K562 (cell line): ENCODE results near the gene TMCC2. TPM values are rescaled to one million over a fixed set of nuclear protein-coding genes. Genes with fewer than 3 reads are reported as not detected.
A peak's percentile ranks its signal among the peaks of the same experiment; 100 is the strongest.

Experiments used
- ATAC-seq: fragments of 200-7000 bp; cut with Tn5 transposase; 3 replicates; pipeline ENCODE4 v1.9.1; 2020; ENCODE audit warnings: moderate library complexity
- BruUV-seq: library from RNA; stranded (reverse); fragments of 400-500 nt; replicated peaks from 2 replicates; lab custom pipeline; 2021; lab: Mats Ljungman, UMichigan
- CTCF ChIA-PET: fragments of 300-600 bp; formaldehyde crosslinking; extraction: SDS; loops from one replicate; lab custom pipeline; 2021; ENCODE audit warnings: low intra/inter-chr PET ratio; lab: Yijun Ruan, JAX
- POLR2A ChIA-PET: fragments of 300-600, 350-650 bp; sonication (Branson Sonifier 250); formaldehyde crosslinking; extraction: SDS; loops from one replicate; lab custom pipeline; 2021; ENCODE audit warnings: antibody characterized with exemption, inconsistent platforms; lab: Yijun Ruan, JAX
- DNase-seq, 4 experiments: peaks; one replicate each; pipeline versions ENCODE4 v3.0.0 to v3.0.0-alpha.2; 2011 to 2018; ENCODE audit warnings: low spot score in 3 of 4, mixed read lengths in 3 of 4; ENCODE audit errors: extremely low read depth in 1 of 4
- FAIRE-seq: peaks from 2 replicates; lab custom pipeline; 2011; peaks lifted over from hg19 to GRCh38; lab: Jason Lieb, UNC
- H2AFZ ChIP-seq: 2 replicates; pipeline ENCODE4 v1.6.0; 2011; ENCODE audit warnings: low read depth, low read length, control low read depth, inconsistent platforms
- H3K27ac ChIP-seq: fragments of 200-600 bp; 3 replicates; pipeline ENCODE4 v1.8.0; 2011; ENCODE audit warnings: low read depth, mild to moderate bottlenecking, control low read depth, inconsistent platforms, low read length, moderate library complexity, mixed read lengths; ENCODE audit errors: extremely low read depth
- H3K27me3 ChIP-seq, 2 experiments: fragments of 300-600 bp in 1 of 2; 2 replicates in 1 of 2; 3 replicates in 1 of 2; pipeline versions ENCODE4 v1.6.0 to v1.8.0; 2011; ENCODE audit warnings: inconsistent platforms in 2 of 2, low read length in 2 of 2, mild to moderate bottlenecking in 1 of 2, mixed read lengths in 1 of 2, moderate library complexity in 1 of 2; ENCODE audit not compliant: control insufficient read depth in 2 of 2, insufficient read depth in 2 of 2
- H3K36me3 ChIP-seq: fragments of 300-600 bp; 3 replicates; pipeline ENCODE4 v1.8.0; 2011; ENCODE audit warnings: mild to moderate bottlenecking, low read length, inconsistent platforms; ENCODE audit not compliant: control insufficient read depth, insufficient read depth
- H3K4me1 ChIP-seq, 2 experiments: fragments of 200-600 bp in 1 of 2; replicated peaks in 1 of 2; 2 replicates in 1 of 2; 3 replicates in 1 of 2; pipeline versions ENCODE4 v1.5.1 to v1.8.0; 2011; ENCODE audit warnings: inconsistent platforms in 2 of 2, low read length in 2 of 2, mild to moderate bottlenecking in 1 of 2, mixed read lengths in 1 of 2, moderate library complexity in 1 of 2; ENCODE audit not compliant: control insufficient read depth in 2 of 2, insufficient read depth in 2 of 2
- H3K4me2 ChIP-seq: 2 replicates; pipeline ENCODE4 v1.6.1; 2011; ENCODE audit warnings: low read length, control low read depth, inconsistent platforms, mixed read lengths; ENCODE audit not compliant: insufficient read depth
- H3K4me3 ChIP-seq: fragments of 200-600 bp; sonication (generic), shearing (Covaris generic); 2 replicates; pipeline ENCODE4 v1.5.1; 2016; ENCODE audit warnings: control low read depth, inconsistent platforms
- H3K79me2 ChIP-seq: fragments of 200-600 bp; 3 replicates; pipeline ENCODE4 v1.8.0; 2011; ENCODE audit warnings: low read length, inconsistent platforms; ENCODE audit not compliant: control insufficient read depth, insufficient read depth
- H3K9ac ChIP-seq, 2 experiments: 2 replicates each; pipeline versions ENCODE4 v1.6.0 to v1.6.1; 2011; ENCODE audit warnings: low read depth in 2 of 2, low read length in 2 of 2, control low read depth in 1 of 2, inconsistent platforms in 1 of 2, mild to moderate bottlenecking in 1 of 2, mixed read lengths in 1 of 2; ENCODE audit not compliant: insufficient read depth in 1 of 2
- H3K9me1 ChIP-seq: one replicate; pipeline ENCODE4 v1.6.0; 2011; ENCODE audit warnings: inconsistent platforms, mild to moderate bottlenecking, low read length, moderate library complexity; ENCODE audit not compliant: control insufficient read depth, insufficient read depth
- H3K9me3 ChIP-seq: replicated peaks from 2 replicates; pipeline ENCODE4 v1.5.1; 2011; ENCODE audit warnings: low read depth, low read length, inconsistent platforms; ENCODE audit not compliant: control insufficient read depth, insufficient read depth
- H4K20me1 ChIP-seq: replicated peaks from 2 replicates; pipeline ENCODE4 v1.6.1; 2011; ENCODE audit warnings: low read length, inconsistent platforms, mixed read lengths; ENCODE audit not compliant: control insufficient read depth, insufficient read depth
- BCOR ChIP-seq: fragments of 450-650 bp; IDR thresholded peaks from 2 replicates; pipeline ENCODE4 v1.6.1; 2016
- CREM ChIP-seq: IDR thresholded peaks from 2 replicates; pipeline ENCODE4 v1.6.1; 2014; ENCODE audit warnings: antibody characterized with exemption, low read depth
- MTA3 ChIP-seq: fragments of 450-650 bp; formaldehyde crosslinking; IDR thresholded peaks from 2 replicates; pipeline ENCODE4 v1.6.1; 2017; ENCODE audit warnings: mild to moderate bottlenecking, borderline replicate concordance
- NR2F6 ChIP-seq: fragments of 450-650 bp; formaldehyde crosslinking; IDR thresholded peaks from 2 replicates; pipeline ENCODE4 v1.4.0; 2020; ENCODE audit warnings: mild to moderate bottlenecking
- RB1 ChIP-seq: fragments of 450-650 bp; IDR thresholded peaks from 2 replicates; pipeline ENCODE4 v1.6.1; 2017; ENCODE audit warnings: low read depth, mild to moderate bottlenecking
- ZNF318 ChIP-seq, 2 experiments: fragments of 450-650 bp; IDR thresholded peaks; 2 replicates each; pipeline ENCODE4 v1.6.1; 2016; ENCODE audit warnings: mild to moderate bottlenecking in 2 of 2, borderline replicate concordance in 1 of 2, low read depth in 1 of 2, moderate library complexity in 1 of 2
- ZNF707 ChIP-seq: fragments of 250-450 bp; sonication (Bioruptor Pico); conservative IDR thresholded peaks from 2 replicates; pipeline ENCODE4 v1.8.0; 2022; ENCODE audit warnings: inconsistent platforms, mild to moderate bottlenecking, moderate library complexity
- WGBS: fragments of 100-300 bp; shearing (Covaris generic); methylation state at CpG from one replicate; pipeline ENCODE4 v1.1.6; 2016; ENCODE audit warnings: low coverage, mixed read lengths; ENCODE audit not compliant: insufficient coverage; ENCODE audit errors: missing lambda C conversion rate; 5-methylcytosine and 5-hydroxymethylcytosine counted together
- in situ Hi-C: fragments of 300-500 bp; cut with MboI; formaldehyde crosslinking; loops from 4 replicates; pipeline ENCODE4 v1.15.0; 2018; ENCODE audit warnings: inconsistent platforms, mixed read lengths
- intact Hi-C: fragments of 100-400 bp; cut with micrococcal nuclease; formaldehyde crosslinking; loops from 2 replicates; pipeline ENCODE4 v1.14.2; 2022
- polyA plus RNA-seq, 8 experiments: library from polyadenylated mRNA; depleted of rRNA in 4 of 8; stranded (reverse) in 5 of 8; unstranded in 3 of 8; fragments of >200 nt; fragmentation: Nextera tagmentation in 2 of 8; fragmentation: Illumina TruSeq in 1 of 8; extraction: Ambion mirVana in 2 of 8; extraction: Trizol in 1 of 8; gene quantifications; 2 replicates each; pipeline versions ENCODE4 v1.2.1 to v1.2.3, GENCODE V29; 2011 to 2014; ENCODE audit warnings: inconsistent platforms in 1 of 8, missing spikeins in 1 of 8
- total RNA-seq, 7 experiments: library from RNA; depleted of rRNA in 6 of 7; stranded (reverse); fragments of >200 nt in 6 of 7; fragmentation: Illumina TruSeq in 2 of 7; extraction: Trizol in 2 of 7; gene quantifications; 2 replicates each; pipeline versions ENCODE4 v1.2.1 to v1.2.3, GENCODE V29; 2011 to 2021; ENCODE audit warnings: low replicate concordance in 1 of 7

TMCC2 gene
- total and polyA plus RNA-seq, 9 of the 15 experiments (the other 6 are each of a cell fraction or from before 2014, with no cell fraction given) = 0.06 to 1.8 (median 0.98) TPM

DNA sequence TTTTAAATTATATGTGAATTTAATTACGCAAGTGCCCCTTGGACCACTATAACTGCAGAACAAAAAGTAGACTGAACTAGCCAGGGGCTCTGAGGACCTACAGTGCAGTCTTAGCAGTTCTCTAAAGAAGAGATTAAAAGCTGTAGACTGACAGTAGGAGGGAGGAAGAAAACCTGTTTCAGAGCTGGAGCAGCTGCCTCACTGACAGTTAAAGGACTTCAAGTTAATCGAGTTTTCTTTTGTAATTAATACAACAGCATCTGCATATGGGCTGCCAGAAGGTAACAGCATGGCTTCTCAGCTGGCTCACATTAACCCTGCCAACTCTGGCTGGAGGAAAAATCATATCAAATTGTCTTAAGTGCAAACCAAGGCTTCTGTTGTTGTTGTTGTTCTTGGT lies 36.1 kb upstream of the TMCC2 start:
- H3K9me3 ChIP-seq = no peaks in the 10 kb centered on the region
- no peak overlapping the region for H3K4me3 ChIP-seq
- BruUV-seq = no TSS peak
- no peaks in the 10 kb centered on the region for H4K20me1 ChIP-seq
- no peak overlapping the region for H3K9ac ChIP-seq
- H3K4me2 ChIP-seq = no peak overlapping the region
- in situ Hi-C loops = no loop called here
- ChIA-PET POLR2A (interaction anchor here (0.9 to 1.7 kb wide), 7 partner anchors 8 to 18 kb away, joined by 3 to 9 read pairs (median 5); no protein-coding TSS in a partner anchor), CTCF (no interaction called here)
- H3K79me2 ChIP-seq = peaks cover 39% of the 10 kb centered on the region
- no peak overlapping the region for H2AFZ ChIP-seq
- no peaks in the 10 kb centered on the region for H3K27me3 ChIP-seq
- no peak for FAIRE-seq
- no peak for TF ChIP-seq CREM
- TF ChIP-seq BCOR = no peak
- TF ChIP-seq MTA3 = no peak
- TF ChIP-seq ZNF318 (IDR thresholded peaks at IDR 0.05; ENCODE audit: borderline replicate concordance in 1 of 2, low read depth in 1 of 2) = no peak
- no peak for TF ChIP-seq RB1
- no peak for TF ChIP-seq NR2F6 (CRISPR knock-in tag)
- TF ChIP-seq ZNF707 (CRISPR knock-in tag) = no peak
- WGBS = 50% methylated on average over 2 of the region's 2 CpGs
- peak; percentile 13; the same call in 1 of the 3 replicates for ATAC-seq
- DNase-seq = no peak
- H3K9me1 ChIP-seq = no peaks in the 10 kb centered on the region
- H3K4me1 ChIP-seq = peaks cover 0 to 39% of the 10 kb centered on the region in 2 experiments; a peak in 4 of 5 replicates
- no peak overlapping the region for H3K27ac ChIP-seq
- H3K36me3 ChIP-seq = peaks cover 9% of the 10 kb centered on the region; the same call in 2 of the 3 replicates
- intact Hi-C loops = no loop called here
